Measurements from ENCODE around the gene ARNT2. TPM values are rescaled to one million over a fixed set of nuclear protein-coding genes. Genes with fewer than 3 reads are reported as not detected.

The ARNT2 gene
- total RNA-seq, 6 experiments from 2014 or later: 2.4 to 16.6 (median 15.5) TPM

GRCh38 chr15:80471881-80472280 is 67.7 kb downstream of the ARNT2 start:
- no peak for DNase-seq
- Mint-ChIP-seq H3K27ac (no peak overlapping the region), H3K9me3 (peaks cover 18% of the 10 kb centered on the region), H3K27me3 (ENCODE audit: insufficient read depth) (peaks cover 7% of the 10 kb centered on the region), H3K36me3 (ENCODE audit: low read depth) (peaks cover 17% of the 10 kb centered on the region), H3K4me1 (ENCODE audit: low read depth) (peaks cover 26% of the 10 kb centered on the region), H3K4me3 (no peak overlapping the region)
- no peak for TF ChIP-seq CTCF (IDR thresholded peaks at IDR 0.05)

- peaks cover 38% of the 10 kb centered on the region for H3K4me1 Mint-ChIP-seq (ENCODE audit: low read depth)
- no peak for DNase-seq
- H3K4me3 Mint-ChIP-seq: no peak overlapping the region
- peaks cover 33% of the 10 kb centered on the region for H3K36me3 Mint-ChIP-seq (ENCODE audit: low read depth)
- H3K27ac Mint-ChIP-seq: no peak overlapping the region
- H3K27me3 Mint-ChIP-seq (ENCODE audit: insufficient read depth): peaks cover 1% of the 10 kb centered on the region; the same call in 1 of the 2 replicates
- TF ChIP-seq CTCF (IDR thresholded peaks at IDR 0.05): no peak
- peaks cover 25% of the 10 kb centered on the region for H3K9me3 Mint-ChIP-seq
These were observed 69.4 kb downstream of the ARNT2 start for GRCh38 chr15:80473286-80474223.

GRCh38 chr15:80474224-80475215 is 70.3 kb downstream of the ARNT2 start:
- peaks cover 1% of the 10 kb centered on the region; the same call in 1 of the 2 replicates for H3K27me3 Mint-ChIP-seq (ENCODE audit: insufficient read depth)
- H3K4me1 Mint-ChIP-seq (ENCODE audit: low read depth): peaks cover 48% of the 10 kb centered on the region
- TF ChIP-seq CTCF (IDR thresholded peaks at IDR 0.05): no peak
- no peak overlapping the region for H3K27ac Mint-ChIP-seq
- peaks cover 41% of the 10 kb centered on the region for H3K36me3 Mint-ChIP-seq (ENCODE audit: low read depth)
- H3K9me3 Mint-ChIP-seq: peaks cover 25% of the 10 kb centered on the region
- no peak overlapping the region for H3K4me3 Mint-ChIP-seq
- DNase-seq: no peak

- DNase-seq: no peak
- no peak overlapping the region for H3K27ac Mint-ChIP-seq
- peaks cover 59% of the 10 kb centered on the region for H3K4me1 Mint-ChIP-seq (ENCODE audit: low read depth)
- H3K27me3 Mint-ChIP-seq (ENCODE audit: insufficient read depth): peaks cover 1% of the 10 kb centered on the region; the same call in 1 of the 2 replicates
- peaks cover 25% of the 10 kb centered on the region for H3K9me3 Mint-ChIP-seq
- no peak overlapping the region for H3K4me3 Mint-ChIP-seq
- TF ChIP-seq CTCF (IDR thresholded peaks at IDR 0.05): peak; percentile 68
- peaks cover 41% of the 10 kb centered on the region for H3K36me3 Mint-ChIP-seq (ENCODE audit: low read depth)
These were observed 71.4 kb downstream of the ARNT2 start for GRCh38 chr15:80475572-80475971.

- DNase-seq: no peak
- peaks cover 25% of the 10 kb centered on the region for H3K9me3 Mint-ChIP-seq
- H3K4me3 Mint-ChIP-seq: no peak overlapping the region
- H3K27me3 Mint-ChIP-seq (ENCODE audit: insufficient read depth): peaks cover 1% of the 10 kb centered on the region; the same call in 1 of the 2 replicates
- H3K27ac Mint-ChIP-seq: no peak overlapping the region
- H3K4me1 Mint-ChIP-seq (ENCODE audit: low read depth): peaks cover 63% of the 10 kb centered on the region
- no peak for TF ChIP-seq CTCF (IDR thresholded peaks at IDR 0.05)
- peaks cover 40% of the 10 kb centered on the region for H3K36me3 Mint-ChIP-seq (ENCODE audit: low read depth)
These were observed 71.9 kb downstream of the ARNT2 start for GRCh38 chr15:80476036-80476435.

Data from HFFc6 (cell line).